Bronchial epithelial cell (primary cell): ENCODE measurements around the gene BCLAF1. TPM values are rescaled to one million over a fixed set of nuclear protein-coding genes. Genes with fewer than 3 reads are reported as not detected.

Source experiments
- DNase-seq: peaks from one replicate; pipeline ENCODE4 v3.0.0-alpha.2; 2010; ENCODE audit warnings: low read depth
- FAIRE-seq: peaks from 2 replicates; lab custom pipeline; 2011; peaks lifted over from hg19 to GRCh38; lab: Jason Lieb, UNC
- H3K27me3 ChIP-seq: 2 replicates; pipeline ENCODE4 v1.5.1; 2011; ENCODE audit warnings: low read length; ENCODE audit not compliant: control insufficient read depth, insufficient read depth
- H3K36me3 ChIP-seq: 2 replicates; pipeline ENCODE4 v1.5.1; 2011; ENCODE audit warnings: low read length; ENCODE audit not compliant: control insufficient read depth, insufficient read depth
- H3K4me3 ChIP-seq: 2 replicates; pipeline ENCODE4 v1.5.1; 2011; ENCODE audit warnings: mild to moderate bottlenecking, low read depth, low read length, control low read depth
- CTCF ChIP-seq: IDR thresholded peaks from 2 replicates; pipeline ENCODE4 v1.5.1; 2011; ENCODE audit warnings: mild to moderate bottlenecking, moderate library complexity, low read length, control low read depth, inconsistent platforms; ENCODE audit not compliant: insufficient read depth, severe bottlenecking
- total RNA-seq: library from RNA; depleted of rRNA; stranded (reverse); fragments of >200 nt; gene quantifications from 2 replicates; pipeline ENCODE4 v1.2.1, GENCODE V29; 2014

BCLAF1 gene
- total RNA-seq, 1 donor from 2014 or later: 50.3 TPM

GRCh38 chr6:136307351-136307750 lies 17.7 kb upstream of the BCLAF1 start:
- Histone ChIP-seq H3K27me3 (no peaks in the 10 kb centered on the region), H3K36me3 (no peaks in the 10 kb centered on the region), H3K4me3 (no peak overlapping the region)
- TF ChIP-seq CTCF: no peak
- FAIRE-seq (no peak), DNase-seq (no peak)

DNA sequence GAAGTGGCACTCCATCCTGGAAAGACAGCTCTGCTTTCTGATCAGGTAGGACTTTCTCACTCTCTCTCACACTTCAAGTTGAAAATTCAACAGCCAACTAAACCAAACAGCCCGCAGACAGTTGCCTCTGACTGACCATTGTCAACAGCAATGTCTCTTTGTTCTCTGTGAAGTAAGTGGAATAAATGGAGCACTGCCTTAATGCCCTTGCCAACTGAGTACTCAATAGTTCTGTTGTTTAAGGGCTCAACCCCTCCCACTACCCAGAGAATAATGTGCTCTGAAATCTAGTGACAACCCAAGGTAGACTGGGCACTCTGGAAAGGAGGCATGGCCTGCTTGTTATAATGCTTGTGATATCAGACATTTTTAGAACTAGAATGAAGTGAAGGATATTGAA lies 16.8 kb upstream of the BCLAF1 start:
- Histone ChIP-seq H3K36me3 (no peaks in the 10 kb centered on the region), H3K4me3 (no peak overlapping the region), H3K27me3 (no peaks in the 10 kb centered on the region)
- FAIRE-seq (peak; percentile 90), DNase-seq (no peak)
- no peak for TF ChIP-seq CTCF

GRCh38 chr6:136304410-136304809 lies 14.8 kb upstream of the BCLAF1 start:
- no peak for TF ChIP-seq CTCF
- no peak for FAIRE-seq
- Histone ChIP-seq H3K27me3 (no peaks in the 10 kb centered on the region), H3K4me3 (no peak overlapping the region), H3K36me3 (no peaks in the 10 kb centered on the region)
- DNase-seq: peak; percentile 76

- FAIRE-seq (no peak), DNase-seq (no peak)
- Histone ChIP-seq H3K27me3 (no peaks in the 10 kb centered on the region), H3K4me3 (no peak overlapping the region), H3K36me3 (no peaks in the 10 kb centered on the region)
- TF ChIP-seq CTCF: no peak
Measured at GRCh38 chr6:136303516-136303915, 13.9 kb upstream of the BCLAF1 start.

- no peak for TF ChIP-seq CTCF
- DNase-seq: no peak
- Histone ChIP-seq H3K27me3 (no peaks in the 10 kb centered on the region), H3K4me3 (no peak overlapping the region), H3K36me3 (no peaks in the 10 kb centered on the region)
- no peak for FAIRE-seq
Measured at GRCh38 chr6:136294621-136295020, 5.0 kb upstream of the BCLAF1 start.

GRCh38 chr6:136290410-136291010 lies 864 bp upstream of the BCLAF1 start:
- TF ChIP-seq CTCF: no peak

More at GRCh38 chr6:136290410-136291010, 864 bp upstream of the BCLAF1 start:
- Histone ChIP-seq H3K4me3 (peak overlapping the region; percentile 99), H3K36me3 (no peaks in the 10 kb centered on the region), H3K27me3 (no peaks in the 10 kb centered on the region)
- no peak for FAIRE-seq
- DNase-seq: peak; percentile 73
